A673 (cell line): ENCODE results near the gene XBP1. TPM values are rescaled to one million over a fixed set of nuclear protein-coding genes. Genes with fewer than 3 reads are reported as not detected.

Experiments used
- BruUV-seq: library from RNA; stranded (reverse); fragments of 400-500 nt; replicated peaks from 2 replicates; lab custom pipeline; 2021; lab: Mats Ljungman, UMichigan
- CTCF ChIA-PET: fragments of 300-600 bp; sonication (Branson Sonifier 250); formaldehyde crosslinking; loops from one replicate; lab custom pipeline; 2022; ENCODE audit warnings: antibody characterized with exemption; lab: Charles Lee
- POLR2A ChIA-PET: fragments of 300-600 bp; sonication (Branson Sonifier 250); formaldehyde crosslinking; loops from one replicate; lab custom pipeline; 2022; ENCODE audit warnings: antibody characterized with exemption; ENCODE audit not compliant: low non-redundant PET; lab: Charles Lee
- DNase-seq: peaks from one replicate; pipeline ENCODE4 v3.0.0-alpha.2; 2015; ENCODE audit warnings: low spot score
- H3K27ac ChIP-seq: fragments of 200-600 bp; sonication (generic); 2 replicates; pipeline ENCODE4 v1.5.1; 2016; ENCODE audit warnings: mixed run types, low read depth, mild to moderate bottlenecking, mixed read lengths, antibody characterized with exemption, low read length; ENCODE audit not compliant: poor library complexity, severe bottlenecking
- H3K27me3 ChIP-seq: fragments of 200-600 bp; sonication (generic); replicated peaks from 2 replicates; pipeline ENCODE4 v1.6.1; 2017; ENCODE audit warnings: mixed run types, low read depth, mild to moderate bottlenecking, mixed read lengths, antibody characterized with exemption, low read length; ENCODE audit not compliant: insufficient read depth, poor library complexity
- H3K36me3 ChIP-seq: fragments of 200-600 bp; sonication (generic); 2 replicates; pipeline ENCODE4 v1.6.1; 2016; ENCODE audit warnings: mixed run types, mild to moderate bottlenecking, mixed read lengths, antibody characterized with exemption, low read length; ENCODE audit not compliant: insufficient read depth, poor library complexity, severe bottlenecking
- H3K4me1 ChIP-seq: fragments of 200-600 bp; sonication (generic); 2 replicates; pipeline ENCODE4 v1.6.1; 2017; ENCODE audit warnings: mixed run types, mild to moderate bottlenecking, mixed read lengths, antibody characterized with exemption, low read length; ENCODE audit not compliant: insufficient read depth, poor library complexity, severe bottlenecking
- H3K4me3 ChIP-seq: fragments of 200-600 bp; sonication (generic); 2 replicates; pipeline ENCODE4 v1.5.1; 2016; ENCODE audit warnings: low read depth, mixed run types, mild to moderate bottlenecking, mixed read lengths, low read length; ENCODE audit not compliant: poor library complexity, severe bottlenecking
- H3K9me3 ChIP-seq: fragments of 200-600 bp; sonication (generic); 2 replicates; pipeline ENCODE4 v1.6.1; 2016; ENCODE audit warnings: mixed run types, low read depth, mild to moderate bottlenecking, mixed read lengths, antibody characterized with exemption, low read length; ENCODE audit not compliant: poor library complexity, severe bottlenecking
- EZH2 ChIP-seq: fragments of 200-600 bp; sonication (generic); IDR thresholded peaks from 2 replicates; pipeline ENCODE4 v1.6.1; 2017; ENCODE audit warnings: borderline replicate concordance, low read depth, mild to moderate bottlenecking, mixed read lengths, antibody characterized with exemption, low read length; ENCODE audit not compliant: poor library complexity, severe bottlenecking
- intact Hi-C: fragments of 100-400 bp; cut with micrococcal nuclease; formaldehyde crosslinking; loops from one replicate; pipeline ENCODE4 v1.10.0; 2022; ENCODE audit not compliant: unreplicated experiment
- total RNA-seq: library from RNA; stranded (reverse); gene quantifications from 2 replicates; pipeline ENCODE4 v1.2.3, GENCODE V29; 2021
- TF ChIP-seq, protein P1 (sequence below): fragments of 300-800, 200-600 bp; sonication (generic); conservative IDR thresholded peaks from 2 replicates; pipeline ENCODE4 v1.5.1; 2017; ENCODE audit warnings: low read depth, mild to moderate bottlenecking, antibody characterized with exemption, low read length, moderate library complexity, mixed read lengths

Gene XBP1
- total RNA-seq, 1 experiment from 2014 or later, result 66.3 TPM

DNA sequence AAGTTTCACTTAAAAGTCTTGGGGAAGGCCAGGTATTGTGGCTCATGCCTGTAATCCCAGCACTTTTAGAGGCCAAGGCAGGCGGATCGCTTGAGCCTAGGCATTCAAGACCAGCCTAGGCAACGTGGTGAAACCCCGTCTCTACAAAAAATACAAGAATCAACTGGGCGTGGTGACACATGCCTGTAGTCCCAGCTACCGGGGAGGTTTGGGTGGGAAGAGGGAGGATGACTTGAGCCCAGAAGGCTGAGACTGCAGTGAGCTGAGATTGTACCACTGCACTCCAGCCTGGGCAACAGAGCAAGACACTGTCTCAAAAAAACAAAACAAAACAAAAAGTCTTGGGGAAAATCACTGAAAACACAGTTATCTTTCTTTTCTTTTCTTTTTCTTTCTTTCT lies 15.4 kb upstream of the XBP1 start:
- Histone ChIP-seq H3K4me1 (no peaks in the 10 kb centered on the region), H3K4me3 (no peak overlapping the region), H3K9me3 (no peaks in the 10 kb centered on the region), H3K27ac (no peak overlapping the region), H3K27me3 (no peaks in the 10 kb centered on the region), H3K36me3 (no peaks in the 10 kb centered on the region)
- no peak for DNase-seq
- POLR2A ChIA-PET, result no interaction called here
- intact Hi-C loops, result no loop called here
- CTCF ChIA-PET, result no interaction called here
- no TSS peak for BruUV-seq
- TF ChIP-seq EZH2, result no peak
- TF ChIP-seq, protein P1, sequence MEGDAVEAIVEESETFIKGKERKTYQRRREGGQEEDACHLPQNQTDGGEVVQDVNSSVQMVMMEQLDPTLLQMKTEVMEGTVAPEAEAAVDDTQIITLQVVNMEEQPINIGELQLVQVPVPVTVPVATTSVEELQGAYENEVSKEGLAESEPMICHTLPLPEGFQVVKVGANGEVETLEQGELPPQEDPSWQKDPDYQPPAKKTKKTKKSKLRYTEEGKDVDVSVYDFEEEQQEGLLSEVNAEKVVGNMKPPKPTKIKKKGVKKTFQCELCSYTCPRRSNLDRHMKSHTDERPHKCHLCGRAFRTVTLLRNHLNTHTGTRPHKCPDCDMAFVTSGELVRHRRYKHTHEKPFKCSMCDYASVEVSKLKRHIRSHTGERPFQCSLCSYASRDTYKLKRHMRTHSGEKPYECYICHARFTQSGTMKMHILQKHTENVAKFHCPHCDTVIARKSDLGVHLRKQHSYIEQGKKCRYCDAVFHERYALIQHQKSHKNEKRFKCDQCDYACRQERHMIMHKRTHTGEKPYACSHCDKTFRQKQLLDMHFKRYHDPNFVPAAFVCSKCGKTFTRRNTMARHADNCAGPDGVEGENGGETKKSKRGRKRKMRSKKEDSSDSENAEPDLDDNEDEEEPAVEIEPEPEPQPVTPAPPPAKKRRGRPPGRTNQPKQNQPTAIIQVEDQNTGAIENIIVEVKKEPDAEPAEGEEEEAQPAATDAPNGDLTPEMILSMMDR, result no peak

DNA sequence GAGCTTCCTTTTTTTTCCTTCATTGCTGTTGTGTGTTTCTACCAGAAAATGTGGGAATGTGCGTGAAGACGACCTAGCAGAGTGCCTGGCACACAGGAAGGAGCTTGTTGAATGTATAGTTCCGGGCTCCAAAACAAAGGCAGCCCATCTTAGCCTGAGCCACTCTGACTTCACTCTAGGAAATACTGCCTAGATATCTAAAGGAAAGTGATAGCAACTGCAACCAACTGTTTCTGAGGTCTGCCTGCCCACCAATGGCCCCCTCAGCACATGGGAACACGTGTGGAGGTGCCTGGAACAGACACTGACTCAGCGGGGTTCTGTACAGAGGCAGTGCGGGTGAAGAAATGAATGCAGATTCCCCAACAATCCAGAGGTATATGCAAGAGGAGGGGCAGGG lies 14.7 kb upstream of the XBP1 start:
- Histone ChIP-seq H3K27ac (no peak overlapping the region), H3K4me1 (no peaks in the 10 kb centered on the region), H3K27me3 (no peaks in the 10 kb centered on the region), H3K36me3 (no peaks in the 10 kb centered on the region), H3K4me3 (no peak overlapping the region), H3K9me3 (no peaks in the 10 kb centered on the region)
- BruUV-seq, result no TSS peak
- TF ChIP-seq EZH2, result no peak
- no peak for DNase-seq
- ChIA-PET POLR2A (interaction anchor here (0.6 kb wide), 1 partner anchor 931 kb away, joined by 3 read pairs; no protein-coding TSS in a partner anchor), CTCF (no interaction called here)
- intact Hi-C loops, result no loop called here

DNA sequence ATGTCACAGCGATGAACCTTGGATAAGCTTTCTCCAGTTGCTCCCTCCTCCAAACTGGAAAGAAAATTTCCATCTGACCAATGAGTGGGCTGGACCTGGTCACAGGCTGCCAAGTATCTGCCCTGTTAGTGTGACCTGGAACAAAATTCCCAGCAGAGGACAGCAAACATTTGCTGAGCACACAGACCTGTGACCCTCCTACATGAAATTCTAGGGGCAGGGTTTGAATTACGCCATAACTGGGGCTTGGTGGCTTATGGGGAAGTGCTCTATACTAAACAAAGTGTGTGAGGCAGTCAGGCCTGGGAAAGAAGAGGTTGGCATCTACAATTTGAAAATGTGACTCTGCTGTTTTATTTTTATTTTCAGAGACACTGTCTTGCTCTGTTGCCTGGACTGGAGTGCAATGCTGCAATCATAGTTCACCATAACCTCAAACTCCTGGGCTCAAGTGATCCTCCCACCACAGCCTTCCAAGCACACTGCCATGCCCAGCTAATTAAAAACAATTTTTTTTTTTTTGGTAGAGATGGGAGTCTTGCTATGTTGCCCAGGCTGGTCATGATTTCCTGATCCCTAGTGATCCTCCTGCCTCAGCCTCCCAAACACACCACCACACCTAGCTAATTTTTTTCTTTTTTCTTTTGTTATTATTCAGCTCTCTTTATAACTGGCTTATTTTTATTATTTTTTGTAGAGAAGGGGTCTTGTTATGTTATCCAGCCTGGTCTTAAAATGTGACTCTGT lies 13.6 kb upstream of the XBP1 start:
- no peak overlapping the region for H3K27ac ChIP-seq
- intact Hi-C loops, result no loop called here
- no peak for DNase-seq
- ChIA-PET CTCF (no interaction called here), POLR2A (no interaction called here)
- no peaks in the 10 kb centered on the region for H3K27me3 ChIP-seq
- no TSS peak for BruUV-seq
- H3K36me3 ChIP-seq, result no peaks in the 10 kb centered on the region
- TF ChIP-seq EZH2, result no peak
- TF ChIP-seq, protein P1, result no peak
- no peak overlapping the region for H3K4me3 ChIP-seq
- H3K9me3 ChIP-seq, result no peaks in the 10 kb centered on the region
- no peaks in the 10 kb centered on the region for H3K4me1 ChIP-seq
